GM21381 (cell line): ENCODE measurements around the gene TRIM41.

Source experiments
- ATAC-seq: cut with Tn5 transposase; IDR thresholded peaks from one replicate; pipeline ENCODE4 v1.9.1; 2021; ENCODE audit warnings: mild to moderate bottlenecking, moderate library complexity; ENCODE audit not compliant: unreplicated experiment

Gene TRIM41

GRCh38 chr5:181231432-181231831, 8.4 kb downstream of the TRIM41 start:
- ATAC-seq = no peak

DNA sequence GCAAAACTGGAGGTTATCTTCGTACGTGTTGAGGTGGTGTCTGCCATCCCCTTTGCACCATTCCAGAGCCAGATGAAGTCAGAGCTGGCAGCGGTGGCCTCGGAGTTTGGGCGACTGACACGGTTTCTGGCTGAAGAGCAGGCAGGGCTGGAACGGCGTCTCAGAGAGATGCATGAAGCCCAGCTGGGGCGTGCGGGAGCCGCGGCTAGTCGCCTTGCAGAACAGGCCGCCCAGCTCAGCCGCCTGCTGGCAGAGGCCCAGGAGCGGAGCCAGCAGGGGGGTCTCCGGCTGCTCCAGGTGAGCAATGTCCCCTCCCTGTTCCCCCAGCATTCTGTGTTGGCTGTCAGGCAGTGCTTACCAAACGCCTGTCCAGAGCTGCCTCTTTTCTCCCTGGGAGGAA, 9.5 kb downstream of the TRIM41 start:
- ATAC-seq = no peak

DNA sequence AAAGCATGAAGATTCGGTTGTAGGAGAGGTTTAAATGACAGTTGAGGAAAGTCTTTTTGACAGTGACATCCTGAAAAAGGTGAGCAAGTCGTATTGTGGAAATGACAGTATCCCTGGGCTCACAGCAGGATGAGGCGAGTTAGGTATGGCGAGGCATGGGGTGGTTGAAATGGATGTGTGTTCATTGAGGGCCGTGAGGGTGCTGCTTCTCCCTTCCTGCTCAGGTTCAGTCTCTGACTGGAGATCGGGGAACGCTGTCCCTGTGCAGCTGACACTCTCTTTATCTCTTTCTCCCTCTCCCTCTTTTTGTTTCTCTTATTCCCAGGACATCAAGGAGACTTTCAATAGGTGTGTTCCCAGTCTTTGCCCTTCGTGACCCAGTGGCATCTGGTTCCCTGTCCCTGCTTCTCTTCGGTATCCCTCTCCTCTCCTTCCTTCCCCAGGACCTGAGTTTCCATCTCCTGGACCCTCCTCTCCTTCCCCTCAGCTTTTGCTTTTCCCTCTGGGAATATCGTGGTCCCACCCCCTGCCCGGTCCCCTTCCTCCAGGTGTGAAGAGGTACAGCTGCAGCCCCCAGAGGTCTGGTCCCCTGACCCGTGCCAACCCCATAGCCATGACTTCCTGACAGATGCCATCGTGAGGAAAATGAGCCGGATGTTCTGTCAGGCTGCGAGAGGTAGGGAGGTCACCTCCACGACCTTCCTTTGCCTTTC, 10.2 kb downstream of the TRIM41 start:
- ATAC-seq = no peak

DNA sequence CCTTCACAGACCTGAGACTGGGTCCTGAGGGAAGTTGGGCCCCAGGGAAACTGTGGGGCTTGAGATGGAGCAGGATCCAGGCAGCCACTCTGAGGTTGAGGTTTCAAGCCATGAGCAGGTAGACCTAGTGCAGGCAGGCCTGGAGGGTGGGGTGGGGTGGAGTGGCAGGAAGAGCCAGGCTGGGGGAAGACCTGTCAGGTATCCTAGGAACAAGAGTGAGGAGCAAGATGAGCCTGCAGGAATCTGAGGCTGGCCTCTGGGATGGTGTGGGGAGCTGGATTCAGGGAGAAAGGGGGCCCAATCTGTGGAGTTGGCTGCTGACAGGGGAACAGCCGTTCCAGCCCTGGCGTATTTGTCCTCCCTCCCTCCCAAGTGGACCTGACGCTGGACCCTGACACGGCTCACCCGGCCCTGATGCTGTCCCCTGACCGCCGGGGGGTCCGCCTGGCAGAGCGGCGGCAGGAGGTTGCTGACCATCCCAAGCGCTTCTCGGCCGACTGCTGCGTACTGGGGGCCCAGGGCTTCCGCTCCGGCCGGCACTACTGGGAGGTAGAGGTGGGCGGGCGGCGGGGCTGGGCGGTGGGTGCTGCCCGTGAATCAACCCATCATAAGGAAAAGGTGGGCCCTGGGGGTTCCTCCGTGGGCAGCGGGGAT, 10.8 kb downstream of the TRIM41 start:
- ATAC-seq = no peak

DNA sequence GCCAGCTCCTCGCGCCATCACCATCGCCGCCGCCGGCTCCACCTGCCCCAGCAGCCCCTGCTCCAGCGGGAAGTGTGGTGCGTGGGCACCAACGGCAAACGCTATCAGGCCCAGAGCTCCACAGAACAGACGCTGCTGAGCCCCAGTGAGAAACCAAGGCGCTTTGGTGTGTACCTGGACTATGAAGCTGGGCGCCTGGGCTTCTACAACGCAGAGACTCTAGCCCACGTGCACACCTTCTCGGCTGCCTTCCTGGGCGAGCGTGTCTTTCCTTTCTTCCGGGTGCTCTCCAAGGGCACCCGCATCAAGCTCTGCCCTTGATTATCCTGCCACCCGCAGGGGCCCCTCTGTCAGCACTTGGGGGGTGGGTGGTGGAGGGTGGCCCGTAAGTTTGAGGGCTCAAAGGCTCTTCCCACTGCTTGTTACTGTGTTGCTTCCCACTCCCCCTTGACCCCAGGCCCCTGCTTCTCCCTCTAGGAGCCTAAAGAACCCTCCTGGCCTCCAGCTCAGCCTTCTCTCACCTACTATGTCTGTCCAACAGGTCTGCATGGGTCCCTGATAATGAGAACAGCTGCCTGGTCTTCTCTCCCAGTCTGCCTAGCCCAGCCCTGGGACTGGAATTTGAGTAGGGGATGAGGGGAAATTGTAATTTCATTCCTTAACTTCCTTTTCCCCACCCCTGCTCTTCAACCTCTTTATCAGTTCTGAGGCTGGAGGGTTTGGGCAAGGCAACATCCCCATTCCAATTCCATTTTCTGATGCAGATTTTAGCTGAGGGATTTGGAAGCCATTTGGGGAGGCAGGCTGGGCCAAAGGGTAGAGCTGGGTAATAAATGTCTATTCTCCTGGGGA, 11.6 kb downstream of the TRIM41 start:
- no peak for ATAC-seq

DNA sequence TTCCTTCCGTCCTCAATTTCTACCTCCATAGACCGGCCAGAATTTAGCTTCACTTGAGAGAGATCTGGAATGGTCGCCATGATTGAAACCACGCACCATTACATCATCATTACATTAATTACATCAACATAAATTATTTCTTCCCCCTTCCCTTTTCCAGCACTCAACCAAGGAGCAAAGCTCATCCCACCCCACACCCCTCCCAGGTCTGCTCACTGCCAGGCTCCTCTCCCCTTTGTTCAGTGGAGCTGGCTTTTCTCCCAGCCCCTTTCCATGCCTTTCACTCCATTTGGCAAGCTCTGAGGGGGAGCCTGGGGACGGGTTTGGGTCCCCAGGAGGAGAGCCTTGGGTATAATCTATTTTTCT, 12.2 kb downstream of the TRIM41 start:
- no peak for ATAC-seq

GRCh38 chr5:181235689-181236366, 12.7 kb downstream of the TRIM41 start:
- no peak for ATAC-seq

DNA sequence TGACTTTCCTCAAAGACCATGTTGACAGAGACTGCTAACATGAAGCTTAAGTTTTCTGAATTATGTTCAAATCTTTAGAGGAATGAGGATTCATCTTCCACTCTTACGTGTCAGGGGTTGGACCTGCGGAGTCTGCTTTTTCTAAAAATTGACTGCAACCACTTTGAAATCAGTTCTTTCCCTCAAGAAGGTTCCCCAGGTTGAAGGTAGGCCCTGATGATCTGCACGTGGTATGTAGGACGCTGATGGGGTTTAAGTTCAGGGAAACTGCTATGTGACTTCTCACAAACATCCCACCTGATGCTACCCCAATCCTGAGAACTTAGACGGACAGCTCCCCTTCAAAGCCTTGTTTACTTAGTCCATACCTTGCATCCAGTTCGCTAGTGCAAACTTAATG, 13.4 kb downstream of the TRIM41 start:
- no peak for ATAC-seq

GRCh38 chr5:181236954-181237641, 14.0 kb downstream of the TRIM41 start:
- ATAC-seq = no peak

DNA sequence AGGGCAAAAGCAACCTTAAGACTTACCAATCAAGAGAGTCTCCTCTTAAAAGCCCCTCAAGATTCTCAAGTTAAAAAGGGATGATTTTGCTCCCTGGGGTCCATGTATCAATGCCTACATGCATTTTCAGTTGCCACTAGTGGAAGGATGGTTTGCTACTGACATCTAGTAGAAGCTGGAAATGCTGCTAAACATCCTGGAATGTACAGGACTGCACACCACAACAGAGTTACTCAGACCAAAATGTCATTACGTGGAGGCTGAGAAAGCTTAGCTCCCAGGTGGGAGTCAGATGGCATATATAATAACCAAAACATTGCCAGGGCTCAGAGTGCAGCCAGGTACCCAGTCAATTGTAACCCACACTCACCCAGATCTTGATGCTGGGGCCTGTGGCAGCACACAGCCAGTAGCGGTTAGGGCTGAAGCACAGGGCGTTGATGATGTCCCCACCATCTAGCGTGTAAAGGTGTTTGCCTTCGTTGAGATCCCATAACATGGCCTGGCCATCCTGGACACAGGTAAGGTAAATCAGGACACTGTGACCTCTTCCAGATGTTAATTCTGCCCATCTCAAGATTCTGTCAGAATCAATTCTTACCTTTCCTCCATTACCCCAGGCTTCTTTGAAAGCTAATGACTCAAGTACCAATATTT, 14.8 kb downstream of the TRIM41 start:
- ATAC-seq = no peak

- no peak for ATAC-seq
These were observed 16.1 kb downstream of the TRIM41 start for GRCh38 chr5:181239062-181239663.

- no peak for ATAC-seq
These were observed 18.4 kb downstream of the TRIM41 start for GRCh38 chr5:181241393-181241975.

DNA sequence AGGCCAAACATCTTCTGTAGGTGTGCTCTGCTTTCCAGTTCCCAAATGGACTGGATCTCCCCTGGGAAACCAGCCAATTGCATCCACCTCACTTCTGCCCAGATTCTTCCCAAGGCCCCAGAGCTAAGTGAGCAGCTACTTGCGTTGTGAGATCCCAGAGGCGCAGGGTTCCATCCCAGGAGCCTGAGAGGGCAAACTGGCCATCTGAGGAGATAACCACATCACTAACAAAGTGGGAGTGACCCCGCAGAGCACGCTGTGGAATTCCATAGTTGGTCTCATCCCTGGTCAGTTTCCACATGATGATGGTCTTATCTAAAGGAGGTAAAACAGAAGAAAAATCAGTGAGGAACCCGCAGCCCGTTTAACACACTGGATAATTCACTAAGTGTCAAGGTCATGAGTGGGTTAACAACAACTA, 19.0 kb downstream of the TRIM41 start:
- no peak for ATAC-seq

GRCh38 chr5:181243018-181243563, 20.0 kb downstream of the TRIM41 start:
- peak; percentile 1 for ATAC-seq

GRCh38 chr5:181243564-181244343, 20.7 kb downstream of the TRIM41 start, which contains the start of gene RACK1:
TSS of gene RACK1 (minus strand) at chr5:181243906. CDS start at chr5:181243800, 106 bp downstream.
- ATAC-seq = peak; percentile 67

DNA sequence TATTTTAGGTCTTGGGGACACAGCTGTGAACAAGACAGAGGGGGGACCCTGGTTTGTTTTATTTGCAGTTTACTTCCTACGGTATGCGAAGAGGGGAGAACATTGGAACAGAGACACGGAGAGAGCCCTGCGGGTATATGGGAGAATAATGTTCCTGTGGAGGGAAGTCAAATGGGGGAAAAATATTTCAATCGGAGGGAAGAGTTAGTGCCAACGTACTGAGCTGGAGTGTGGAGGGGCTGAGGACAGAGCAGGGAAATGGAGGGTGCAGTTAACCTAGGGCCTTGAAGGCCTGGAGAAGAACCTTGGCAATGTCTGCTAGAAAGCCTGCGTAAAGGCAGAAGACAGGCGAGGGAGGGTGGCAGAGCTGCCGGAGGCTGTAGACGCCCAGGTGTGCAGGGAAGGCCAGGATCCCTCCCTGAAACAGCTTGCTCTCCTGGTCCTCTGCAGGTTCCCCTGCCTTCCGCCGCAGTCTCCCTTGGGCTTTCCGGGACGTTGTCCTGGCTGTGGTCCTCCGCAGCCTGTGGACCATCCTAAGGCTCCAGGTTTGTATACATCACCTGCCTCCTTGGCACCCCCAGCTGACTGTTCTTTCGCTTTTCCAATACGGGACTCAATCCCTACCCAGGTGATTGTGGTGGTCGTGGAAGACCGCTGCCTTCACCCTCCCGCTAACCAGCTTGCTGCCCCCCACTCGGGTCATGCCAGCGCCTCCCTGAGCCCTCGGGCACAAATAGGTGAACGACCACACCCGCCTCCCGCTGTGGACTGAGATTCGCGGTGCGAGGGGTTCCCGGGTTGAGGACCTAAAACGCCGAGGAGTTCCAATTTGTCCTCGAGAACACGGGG, 22.6 kb downstream of the TRIM41 start:
- ATAC-seq = peak; percentile 0
